Mammary epithelial cell (primary cell): ENCODE data around the gene ABI3BP.

Experiments used
- CTCF ChIP-seq, 2 donors: IDR thresholded peaks in 1 of 2; conservative IDR thresholded peaks in 1 of 2; 2 replicates each; pipeline ENCODE4 v1.5.1; 2011 to 2012; ENCODE audit warnings: inconsistent platforms in 2 of 2, low read length in 2 of 2, mild to moderate bottlenecking in 2 of 2, control low read depth in 1 of 2, low read depth in 1 of 2; ENCODE audit not compliant: insufficient read depth in 1 of 2; ENCODE audit errors: extremely low read depth in 1 of 2
- EZH2 ChIP-seq: IDR thresholded peaks from 2 replicates; pipeline ENCODE4 v1.6.1; 2012; ENCODE audit warnings: low read length, inconsistent platforms, borderline replicate concordance

GRCh38 chr3:100868096-100868495, 125.1 kb downstream of the ABI3BP start:
- TF ChIP-seq CTCF (conservative IDR thresholded peaks at IDR 0.05 in 1 of 2, IDR thresholded peaks at IDR 0.05 in 1 of 2; ENCODE audit: extremely low read depth in 1 of 2, insufficient read depth in 1 of 2, low read depth in 1 of 2, low read length in 2 of 2) (no peak), EZH2 (no peak)
